ENCODE data around the gene C16orf89.

The C16orf89 gene

GRCh38 chr16:5007256-5007655 lies 58.5 kb downstream of the C16orf89 start:
- DNase-seq (ENCODE audit: low read depth in 1 of 2, low spot score in 1 of 2): no peak
- TF ChIP-seq CTCF (IDR thresholded peaks at IDR 0.05; ENCODE audit: insufficient read depth, low read length): no peak
- Histone ChIP-seq H3K27me3 (ENCODE audit: insufficient read depth, poor library complexity, severe bottlenecking) (no peaks in the 10 kb centered on the region), H3K27ac (replicated peaks) (no peak overlapping the region), H3K4me3 (replicated peaks; ENCODE audit: insufficient read depth, low read length) (no peak overlapping the region)

DNA sequence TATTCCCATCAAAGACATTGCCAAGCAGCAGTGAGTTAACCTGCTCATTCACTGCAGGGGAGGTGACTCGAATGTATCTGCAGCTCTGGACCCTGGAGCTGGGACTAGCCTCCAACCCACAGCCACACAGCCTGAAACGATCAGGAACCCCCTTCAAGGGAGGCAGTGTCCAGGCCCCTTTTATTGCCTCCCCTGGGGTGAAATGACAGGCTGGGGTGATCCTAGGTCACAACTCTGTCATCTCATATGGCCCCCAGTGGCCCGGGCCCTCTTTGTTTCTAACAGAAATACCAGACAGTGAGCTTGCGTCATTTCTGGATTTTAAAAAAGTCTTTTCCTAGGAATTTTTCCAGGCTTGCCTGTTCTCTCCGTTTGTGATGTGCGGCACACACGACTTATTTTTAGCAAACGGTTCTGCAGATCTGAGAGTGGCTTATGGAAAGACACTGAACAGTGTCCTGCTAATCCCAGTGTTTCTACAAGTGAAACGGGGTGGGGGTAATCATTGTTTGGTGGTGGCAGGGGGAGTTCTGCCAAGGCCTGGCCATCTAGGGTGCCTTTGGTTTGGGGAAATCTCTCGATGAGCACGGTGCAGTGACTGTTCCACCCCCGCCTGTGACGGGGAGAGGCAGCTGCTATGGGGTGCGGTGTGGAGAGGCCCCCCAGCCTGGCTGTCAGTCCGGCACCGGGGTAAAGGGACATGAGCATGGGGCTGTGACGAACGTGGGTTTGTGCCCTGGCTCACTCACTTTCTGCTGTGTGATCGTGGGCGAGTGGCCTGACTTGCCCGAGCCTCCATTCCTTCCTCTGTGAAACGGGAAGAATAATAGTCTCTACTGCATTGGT lies 59.2 kb downstream of the C16orf89 start:
- TF ChIP-seq POLR2AphosphoS5 (IDR thresholded peaks at IDR 0.05; ENCODE audit: low read depth) (no peak), SPI1 (IDR thresholded peaks at IDR 0.05; ENCODE audit: borderline replicate concordance, low read depth) (no peak), CTCF (IDR thresholded peaks at IDR 0.05; ENCODE audit: insufficient read depth, low read length) (no peak)
- Histone ChIP-seq H3K27me3 (ENCODE audit: insufficient read depth, poor library complexity, severe bottlenecking) (no peaks in the 10 kb centered on the region), H3K27ac (replicated peaks) (no peak overlapping the region), H3K4me3 (replicated peaks; ENCODE audit: insufficient read depth, low read length) (no peak overlapping the region)
- no peak for DNase-seq (ENCODE audit: low read depth in 1 of 2, low spot score in 1 of 2)

GRCh38 chr16:5005916-5006315 lies 59.8 kb downstream of the C16orf89 start:
- Histone ChIP-seq H3K27ac (replicated peaks) (no peak overlapping the region), H3K27me3 (ENCODE audit: insufficient read depth, poor library complexity, severe bottlenecking) (no peaks in the 10 kb centered on the region), H3K4me3 (replicated peaks; ENCODE audit: insufficient read depth, low read length) (no peak overlapping the region)
- TF ChIP-seq CTCF (IDR thresholded peaks at IDR 0.05; ENCODE audit: insufficient read depth, low read length) (no peak), SPI1 (IDR thresholded peaks at IDR 0.05; ENCODE audit: borderline replicate concordance, low read depth) (no peak), POLR2AphosphoS5 (IDR thresholded peaks at IDR 0.05; ENCODE audit: low read depth) (no peak), GABPA (IDR thresholded peaks at IDR 0.05; ENCODE audit: low read depth) (no peak)
- TF ChIP-seq, protein P1, sequence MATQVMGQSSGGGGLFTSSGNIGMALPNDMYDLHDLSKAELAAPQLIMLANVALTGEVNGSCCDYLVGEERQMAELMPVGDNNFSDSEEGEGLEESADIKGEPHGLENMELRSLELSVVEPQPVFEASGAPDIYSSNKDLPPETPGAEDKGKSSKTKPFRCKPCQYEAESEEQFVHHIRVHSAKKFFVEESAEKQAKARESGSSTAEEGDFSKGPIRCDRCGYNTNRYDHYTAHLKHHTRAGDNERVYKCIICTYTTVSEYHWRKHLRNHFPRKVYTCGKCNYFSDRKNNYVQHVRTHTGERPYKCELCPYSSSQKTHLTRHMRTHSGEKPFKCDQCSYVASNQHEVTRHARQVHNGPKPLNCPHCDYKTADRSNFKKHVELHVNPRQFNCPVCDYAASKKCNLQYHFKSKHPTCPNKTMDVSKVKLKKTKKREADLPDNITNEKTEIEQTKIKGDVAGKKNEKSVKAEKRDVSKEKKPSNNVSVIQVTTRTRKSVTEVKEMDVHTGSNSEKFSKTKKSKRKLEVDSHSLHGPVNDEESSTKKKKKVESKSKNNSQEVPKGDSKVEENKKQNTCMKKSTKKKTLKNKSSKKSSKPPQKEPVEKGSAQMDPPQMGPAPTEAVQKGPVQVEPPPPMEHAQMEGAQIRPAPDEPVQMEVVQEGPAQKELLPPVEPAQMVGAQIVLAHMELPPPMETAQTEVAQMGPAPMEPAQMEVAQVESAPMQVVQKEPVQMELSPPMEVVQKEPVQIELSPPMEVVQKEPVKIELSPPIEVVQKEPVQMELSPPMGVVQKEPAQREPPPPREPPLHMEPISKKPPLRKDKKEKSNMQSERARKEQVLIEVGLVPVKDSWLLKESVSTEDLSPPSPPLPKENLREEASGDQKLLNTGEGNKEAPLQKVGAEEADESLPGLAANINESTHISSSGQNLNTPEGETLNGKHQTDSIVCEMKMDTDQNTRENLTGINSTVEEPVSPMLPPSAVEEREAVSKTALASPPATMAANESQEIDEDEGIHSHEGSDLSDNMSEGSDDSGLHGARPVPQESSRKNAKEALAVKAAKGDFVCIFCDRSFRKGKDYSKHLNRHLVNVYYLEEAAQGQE (IDR thresholded peaks at IDR 0.05; ENCODE audit: insufficient replicate concordance, low read depth): no peak
- no peak for DNase-seq (ENCODE audit: low read depth in 1 of 2, low spot score in 1 of 2)

- Histone ChIP-seq H3K4me3 (replicated peaks; ENCODE audit: insufficient read depth, low read length) (no peak overlapping the region), H3K27ac (replicated peaks) (no peak overlapping the region), H3K27me3 (ENCODE audit: insufficient read depth, poor library complexity, severe bottlenecking) (no peaks in the 10 kb centered on the region)
- TF ChIP-seq, protein P1 (IDR thresholded peaks at IDR 0.05; ENCODE audit: insufficient replicate concordance, low read depth): no peak
- TF ChIP-seq CTCF (IDR thresholded peaks at IDR 0.05; ENCODE audit: insufficient read depth, low read length) (no peak), SPI1 (IDR thresholded peaks at IDR 0.05; ENCODE audit: borderline replicate concordance, low read depth) (no peak), GABPA (IDR thresholded peaks at IDR 0.05; ENCODE audit: low read depth) (no peak), POLR2AphosphoS5 (IDR thresholded peaks at IDR 0.05; ENCODE audit: low read depth) (no peak)
- DNase-seq (ENCODE audit: low read depth in 1 of 2, low spot score in 1 of 2): no peak
These were observed 61.4 kb downstream of the C16orf89 start for GRCh38 chr16:5004311-5004710.
